Stimulated activated CD8-positive, alpha-beta memory T cell treated with anti-CD3 and anti-CD28 coated beads, Interleukin-7, amount 100 ng/mL, for 4 hours (primary cell): Measurements from ENCODE around the gene TLK2.
"Not testable (repeated sequence)": the region's sequence is repeated elsewhere in the genome, so short reads cannot be mapped to it uniquely, and the experiment has no call there.

Source experiments
- DNase-seq, 2 donors: peaks; one replicate each; pipeline ENCODE4 v3.0.0-alpha.2; 2020; ENCODE audit warnings: low read depth in 2 of 2

The TLK2 gene

DNA sequence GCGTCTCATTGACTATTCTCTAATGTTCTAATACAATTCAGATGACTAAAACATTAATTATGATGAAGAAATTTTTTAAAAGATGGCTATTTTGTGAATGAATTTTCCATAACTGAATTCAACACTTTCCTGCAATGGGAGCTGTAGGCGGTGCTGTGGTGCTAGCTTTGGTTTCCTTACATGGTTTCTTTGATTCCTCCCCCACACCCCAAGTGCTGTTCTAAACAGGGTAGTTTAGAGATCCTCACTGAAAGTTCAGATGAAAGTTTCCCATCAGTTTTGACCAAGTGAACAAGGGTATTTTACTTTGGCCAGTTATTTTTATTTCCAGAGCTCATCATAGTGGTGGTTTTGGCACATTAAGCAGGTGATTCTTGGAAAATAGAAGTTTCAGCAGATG lies 122.8 kb downstream of the TLK2 start:
- no peak for DNase-seq

DNA sequence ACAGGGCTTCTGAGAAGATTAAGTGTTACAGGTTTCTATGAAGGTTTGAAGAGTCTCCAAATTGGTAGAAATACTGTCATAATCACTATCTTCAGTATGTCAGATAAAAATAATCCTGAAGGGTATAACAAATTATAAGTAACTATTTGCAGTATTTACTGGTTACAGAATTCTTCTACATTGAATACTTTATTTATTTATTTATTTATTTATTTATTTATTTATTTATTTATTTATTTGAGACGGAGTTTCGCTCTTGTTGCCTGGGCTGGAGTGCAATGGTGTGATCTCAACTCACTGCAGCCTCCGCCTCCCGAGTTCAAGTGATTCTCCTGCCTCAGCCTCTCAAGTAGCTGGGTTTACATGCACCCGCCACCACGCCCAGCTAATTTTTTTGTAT lies 125.2 kb downstream of the TLK2 start:
- DNase-seq: not testable (repeated sequence)

DNA sequence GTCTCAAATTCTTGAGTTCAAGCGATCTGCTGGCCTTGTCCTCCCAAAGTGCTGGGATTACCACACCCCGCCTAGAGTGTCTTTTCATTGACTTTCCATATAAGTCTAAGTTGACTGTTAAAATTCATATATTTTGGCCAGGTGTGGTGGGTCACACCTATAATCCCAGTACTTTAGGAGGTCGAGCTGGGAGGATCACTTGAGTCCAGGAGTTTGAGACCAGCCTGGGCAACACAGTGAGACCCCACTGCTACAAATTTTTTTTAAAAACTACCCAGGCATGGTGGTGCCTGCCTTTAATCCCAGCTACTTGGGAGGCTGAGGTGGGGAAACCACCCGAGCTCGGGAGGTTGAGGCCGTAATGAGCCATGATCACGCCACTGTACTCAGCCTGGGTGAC lies 127.0 kb downstream of the TLK2 start:
- DNase-seq: no peak

GRCh38 chr17:62611292-62611691 lies 132.7 kb downstream of the TLK2 start:
- DNase-seq: no peak

- no peak for DNase-seq
Observed at GRCh38 chr17:62611728-62612127, 133.1 kb downstream of the TLK2 start.

DNA sequence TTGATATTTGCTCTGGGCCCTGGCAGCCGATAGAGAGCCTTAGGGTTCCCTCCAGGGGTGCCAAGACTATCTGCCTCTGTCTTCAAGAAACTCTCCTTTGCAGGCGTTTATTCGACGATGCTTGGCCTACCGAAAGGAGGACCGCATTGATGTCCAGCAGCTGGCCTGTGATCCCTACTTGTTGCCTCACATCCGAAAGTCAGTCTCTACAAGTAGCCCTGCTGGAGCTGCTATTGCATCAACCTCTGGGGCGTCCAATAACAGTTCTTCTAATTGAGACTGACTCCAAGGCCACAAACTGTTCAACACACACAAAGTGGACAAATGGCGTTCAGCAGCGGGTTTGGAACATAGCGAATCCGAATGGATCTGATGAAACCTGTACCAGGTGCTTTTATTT lies 133.7 kb downstream of the TLK2 start:
- not testable (repeated sequence) for DNase-seq

GRCh38 chr17:62613095-62613494 lies 134.5 kb downstream of the TLK2 start:
- not testable (repeated sequence) for DNase-seq

DNA sequence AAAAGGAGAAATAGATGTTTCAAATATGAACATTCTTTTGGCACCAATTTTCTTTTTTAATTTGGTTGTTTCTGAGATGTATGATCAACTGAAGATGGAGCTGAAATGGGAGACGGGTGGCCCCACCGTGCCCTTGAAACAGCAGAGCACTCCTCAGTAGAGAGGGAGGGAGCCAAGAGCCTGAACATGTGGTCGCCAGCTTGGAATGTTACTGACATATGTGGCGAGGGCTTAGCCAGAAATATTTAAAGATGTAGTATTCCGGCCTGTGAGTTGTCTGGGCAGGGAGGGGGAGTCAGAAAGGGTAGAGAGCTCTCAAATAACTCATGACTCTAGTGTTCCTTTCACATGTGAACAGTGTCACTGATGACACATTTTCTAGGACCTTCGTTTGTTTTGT lies 135.5 kb downstream of the TLK2 start:
- no peak for DNase-seq

GRCh38 chr17:62615503-62615902 lies 136.9 kb downstream of the TLK2 start:
- DNase-seq: no peak

DNA sequence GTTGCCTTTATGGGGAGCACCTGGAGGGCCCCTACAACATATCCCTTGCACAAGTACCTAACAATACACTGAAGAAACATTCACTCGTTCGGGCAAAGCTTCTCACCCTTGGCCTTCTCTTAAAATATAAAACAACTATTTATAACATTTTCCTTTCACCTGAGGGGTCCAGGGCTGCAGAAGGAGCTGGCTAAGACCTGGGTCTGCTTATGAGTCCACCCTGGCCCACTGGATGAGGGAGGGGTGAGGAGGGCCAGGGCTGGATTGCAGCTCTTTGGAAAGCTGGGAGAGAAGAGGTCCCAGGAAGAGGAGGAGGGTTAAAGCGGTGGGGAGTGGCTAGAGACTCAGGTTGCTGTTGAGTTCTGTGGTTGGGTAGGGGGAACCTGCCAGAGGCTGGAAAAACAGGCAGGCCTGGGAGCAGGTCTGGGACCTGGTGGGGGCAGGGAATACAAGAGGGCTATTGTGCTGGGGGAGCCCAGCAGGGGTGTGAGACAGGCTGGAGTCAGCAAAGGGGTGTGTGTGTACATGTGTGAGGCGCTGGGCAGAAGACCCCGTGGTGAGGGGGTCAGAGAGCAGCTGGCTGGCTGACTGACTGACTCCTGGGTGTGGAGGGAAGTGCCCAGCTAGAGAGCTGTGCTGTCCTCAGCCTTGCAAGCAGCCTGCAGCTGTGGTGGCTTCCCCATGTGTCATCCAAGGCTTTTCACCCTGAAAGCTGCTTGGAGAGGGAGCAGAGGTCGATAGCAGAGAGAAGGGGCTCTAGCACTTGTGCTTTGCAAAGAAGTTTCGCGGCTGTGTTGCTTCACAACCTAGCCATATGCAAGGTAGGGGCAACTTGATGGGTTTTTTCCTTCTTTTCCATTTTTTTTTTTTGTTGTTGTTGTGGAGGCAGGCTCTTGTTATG lies 138.6 kb downstream of the TLK2 start:
- no peak for DNase-seq

GRCh38 chr17:62617894-62618472 lies 139.4 kb downstream of the TLK2 start:
- no peak for DNase-seq

DNA sequence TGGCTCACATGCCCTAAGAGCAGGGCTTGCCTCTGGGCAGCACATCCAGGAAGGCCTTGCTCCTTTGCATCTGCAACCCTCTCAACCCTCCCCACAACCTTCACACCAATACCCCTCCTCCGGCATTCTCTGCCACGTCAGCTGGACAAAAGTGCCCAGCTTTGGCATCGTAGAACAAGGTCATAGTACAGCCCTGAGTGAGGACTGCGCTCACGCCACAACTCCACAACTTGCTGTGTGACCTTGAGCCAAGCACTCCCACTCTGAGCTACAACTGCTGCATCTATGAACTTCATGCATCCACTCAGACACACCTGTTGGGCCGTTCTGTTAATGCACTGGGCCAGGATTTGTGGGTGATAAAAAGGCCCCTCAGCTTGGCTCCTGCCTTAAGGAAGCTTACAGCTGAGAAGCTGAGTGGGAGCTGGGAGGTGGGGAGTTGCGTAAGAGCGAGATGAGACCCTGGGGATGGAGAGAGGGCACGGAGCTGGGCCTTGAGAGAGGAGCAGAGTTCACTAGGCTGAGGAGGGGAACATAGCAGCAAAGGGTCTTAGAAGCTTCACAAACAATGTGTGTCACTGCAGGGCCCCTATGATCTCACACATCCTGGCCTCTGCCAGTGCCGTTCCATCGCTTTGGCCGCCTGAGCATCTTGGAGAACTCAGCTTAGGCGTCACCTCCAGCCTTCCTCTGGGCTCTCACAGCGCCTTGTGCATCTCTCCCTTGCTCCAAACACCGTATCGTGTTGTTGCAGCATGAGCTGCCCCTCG lies 140.2 kb downstream of the TLK2 start:
- DNase-seq: no peak

DNA sequence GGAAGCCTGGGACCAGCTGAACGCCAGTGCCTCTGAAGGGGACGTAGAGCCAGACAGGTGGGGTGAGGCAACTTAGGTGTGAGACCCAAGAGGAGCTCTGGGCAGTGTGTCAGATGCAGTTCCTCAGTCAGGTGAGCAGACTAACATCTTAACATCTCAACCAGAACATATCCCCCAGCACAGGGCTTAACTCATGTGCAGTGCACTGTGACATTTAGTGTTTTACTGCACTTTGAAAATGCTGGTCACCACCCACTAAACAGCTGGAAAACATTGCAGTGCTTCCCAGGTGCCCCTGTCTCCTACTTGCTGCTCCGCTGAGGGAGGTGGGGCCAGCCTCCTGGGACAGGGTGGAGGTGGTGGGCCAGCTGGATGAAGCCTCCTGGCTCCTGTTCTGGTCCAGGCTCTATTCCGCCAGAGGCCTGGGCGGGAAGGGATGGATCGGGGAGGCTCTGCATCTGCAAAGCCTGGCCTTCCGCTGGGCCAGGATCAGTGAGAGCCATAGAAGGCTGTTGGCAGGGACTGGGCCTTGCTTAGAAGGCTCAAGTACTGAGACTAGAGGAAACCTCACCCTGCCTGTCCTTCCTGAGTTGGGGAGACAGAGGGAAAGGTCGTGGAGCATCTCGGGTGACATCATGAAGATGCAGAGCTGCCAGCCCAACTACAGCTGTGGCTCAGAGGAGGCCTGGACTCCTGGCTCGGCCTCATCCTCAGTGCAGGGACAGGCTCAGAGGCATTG lies 141.0 kb downstream of the TLK2 start:
- DNase-seq: no peak

DNA sequence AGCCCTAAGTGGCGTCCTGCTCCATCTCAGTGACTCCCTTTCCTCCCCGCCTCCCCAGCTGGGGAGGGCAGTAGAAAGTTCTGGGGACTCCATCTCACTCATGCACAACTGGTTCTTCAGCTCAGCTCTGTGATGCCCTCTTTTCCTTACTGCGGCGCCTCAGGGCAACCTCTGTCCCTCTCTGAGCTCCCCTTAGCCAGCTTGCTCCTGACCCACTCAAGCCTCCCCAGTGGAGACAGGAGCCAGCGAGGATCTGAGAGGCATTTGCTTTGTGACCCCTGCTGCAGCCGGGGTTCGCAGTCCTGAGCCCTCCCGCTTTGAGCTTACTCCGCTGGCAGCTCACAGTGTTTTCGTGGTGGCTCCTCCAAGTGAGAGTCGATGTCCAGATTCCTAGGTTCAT lies 142.6 kb downstream of the TLK2 start:
- no peak for DNase-seq

- no peak for DNase-seq
Observed at GRCh38 chr17:62625184-62625869, 146.7 kb downstream of the TLK2 start.

DNA sequence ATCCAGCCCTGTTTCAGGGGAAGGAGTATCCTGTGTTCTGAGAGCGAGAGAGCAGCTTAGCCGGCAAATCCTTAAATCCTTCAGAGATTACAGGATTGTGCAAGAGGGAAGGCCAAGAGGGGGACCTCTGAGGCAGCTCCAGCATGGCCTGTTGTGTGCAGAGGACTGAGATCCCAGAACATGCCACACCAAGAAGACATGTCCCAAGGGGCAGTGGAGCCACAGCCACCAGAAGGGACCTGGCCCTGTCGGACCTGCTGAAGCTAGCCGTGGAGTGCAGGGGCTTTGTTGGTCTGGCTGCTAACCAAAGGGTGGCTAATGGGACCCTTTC lies 147.2 kb downstream of the TLK2 start:
- no peak for DNase-seq

- no peak for DNase-seq
Observed at GRCh38 chr17:62626719-62627218, 148.1 kb downstream of the TLK2 start.

- peak; percentile 43 to 58 for DNase-seq
Observed at GRCh38 chr17:62627219-62627903, 148.7 kb downstream of the TLK2 start, which contains the start of gene MRC2. Gene MRC2 (plus strand): TSS chr17:62627670. CDS start chr17:62627803, 133 bp downstream.

GRCh38 chr17:62627904-62628633 lies 149.4 kb downstream of the TLK2 start:
- DNase-seq: peak; percentile 59 to 61
